NCI-H2227 treated with DMSO at 0.1 percent for 48 hours (cell line): ENCODE data around the gene NCAPD3.
A peak's percentile ranks its signal among the peaks of the same experiment; 100 is the strongest.
"Not testable (repeated sequence)": the region's sequence is repeated elsewhere in the genome, so short reads cannot be mapped to it uniquely, and the experiment has no call there.

Experiments used
- DNase-seq: peaks from one replicate; lab custom pipeline; 2025; lab: John Stamatoyannopoulos, UW

The NCAPD3 gene, protein sequence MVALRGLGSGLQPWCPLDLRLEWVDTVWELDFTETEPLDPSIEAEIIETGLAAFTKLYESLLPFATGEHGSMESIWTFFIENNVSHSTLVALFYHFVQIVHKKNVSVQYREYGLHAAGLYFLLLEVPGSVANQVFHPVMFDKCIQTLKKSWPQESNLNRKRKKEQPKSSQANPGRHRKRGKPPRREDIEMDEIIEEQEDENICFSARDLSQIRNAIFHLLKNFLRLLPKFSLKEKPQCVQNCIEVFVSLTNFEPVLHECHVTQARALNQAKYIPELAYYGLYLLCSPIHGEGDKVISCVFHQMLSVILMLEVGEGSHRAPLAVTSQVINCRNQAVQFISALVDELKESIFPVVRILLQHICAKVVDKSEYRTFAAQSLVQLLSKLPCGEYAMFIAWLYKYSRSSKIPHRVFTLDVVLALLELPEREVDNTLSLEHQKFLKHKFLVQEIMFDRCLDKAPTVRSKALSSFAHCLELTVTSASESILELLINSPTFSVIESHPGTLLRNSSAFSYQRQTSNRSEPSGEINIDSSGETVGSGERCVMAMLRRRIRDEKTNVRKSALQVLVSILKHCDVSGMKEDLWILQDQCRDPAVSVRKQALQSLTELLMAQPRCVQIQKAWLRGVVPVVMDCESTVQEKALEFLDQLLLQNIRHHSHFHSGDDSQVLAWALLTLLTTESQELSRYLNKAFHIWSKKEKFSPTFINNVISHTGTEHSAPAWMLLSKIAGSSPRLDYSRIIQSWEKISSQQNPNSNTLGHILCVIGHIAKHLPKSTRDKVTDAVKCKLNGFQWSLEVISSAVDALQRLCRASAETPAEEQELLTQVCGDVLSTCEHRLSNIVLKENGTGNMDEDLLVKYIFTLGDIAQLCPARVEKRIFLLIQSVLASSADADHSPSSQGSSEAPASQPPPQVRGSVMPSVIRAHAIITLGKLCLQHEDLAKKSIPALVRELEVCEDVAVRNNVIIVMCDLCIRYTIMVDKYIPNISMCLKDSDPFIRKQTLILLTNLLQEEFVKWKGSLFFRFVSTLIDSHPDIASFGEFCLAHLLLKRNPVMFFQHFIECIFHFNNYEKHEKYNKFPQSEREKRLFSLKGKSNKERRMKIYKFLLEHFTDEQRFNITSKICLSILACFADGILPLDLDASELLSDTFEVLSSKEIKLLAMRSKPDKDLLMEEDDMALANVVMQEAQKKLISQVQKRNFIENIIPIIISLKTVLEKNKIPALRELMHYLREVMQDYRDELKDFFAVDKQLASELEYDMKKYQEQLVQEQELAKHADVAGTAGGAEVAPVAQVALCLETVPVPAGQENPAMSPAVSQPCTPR (N-terminal part only)

DNA sequence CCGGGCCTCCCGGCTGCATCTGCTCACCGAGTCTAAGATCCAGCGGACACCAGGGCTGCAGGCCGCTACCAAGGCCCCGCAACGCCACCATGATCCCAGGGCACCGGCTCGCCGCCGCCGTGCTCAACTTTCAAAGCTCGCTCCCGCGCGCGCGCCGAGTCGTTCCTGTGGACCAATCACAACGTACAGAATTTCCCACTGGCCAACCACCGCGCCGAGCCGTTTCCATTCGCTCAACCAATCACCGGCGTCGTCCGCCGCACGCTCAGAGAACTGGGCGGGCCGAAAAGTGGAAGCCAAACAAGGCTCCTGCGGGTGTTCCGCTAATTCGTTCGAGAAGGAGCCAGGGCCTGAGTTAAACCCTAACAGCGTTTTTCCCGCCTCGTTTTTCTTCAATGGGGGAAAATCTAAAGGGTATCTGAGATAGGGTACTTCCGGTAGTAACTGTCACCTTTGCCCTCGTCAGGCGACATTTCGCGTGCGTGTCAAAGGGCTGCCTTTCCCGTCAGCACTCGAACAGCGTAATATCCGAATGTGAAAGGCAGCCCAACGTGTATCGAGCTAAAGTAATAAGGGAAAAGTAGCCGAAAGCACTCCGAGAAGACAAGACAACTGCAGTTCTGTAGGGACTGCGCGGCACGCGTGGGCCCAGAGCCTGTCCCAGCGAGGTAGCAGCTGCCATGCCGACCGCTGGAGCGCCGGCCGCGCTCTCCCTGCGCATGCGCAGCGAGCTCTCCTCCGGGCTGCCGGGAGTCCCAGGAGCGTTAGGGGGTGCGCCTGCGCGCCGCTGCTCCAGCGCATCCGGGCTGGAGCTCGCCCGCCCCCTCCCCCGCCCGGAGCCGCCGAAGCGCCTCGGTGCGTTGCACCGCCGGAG lies at the start of gene NCAPD3, which contains the start of gene VPS26B:
Gene NCAPD3, minus strand, starts transcription at position 132 of the 874 bp plus-strand sequence. Its CDS starts 41 bp downstream, at position 91.
Gene VPS26B, plus strand, starts transcription at position 836 of the 874 bp plus-strand sequence. CDS start 452 bp downstream, outside the sequence.
- peak; percentile 87 for DNase-seq

DNA sequence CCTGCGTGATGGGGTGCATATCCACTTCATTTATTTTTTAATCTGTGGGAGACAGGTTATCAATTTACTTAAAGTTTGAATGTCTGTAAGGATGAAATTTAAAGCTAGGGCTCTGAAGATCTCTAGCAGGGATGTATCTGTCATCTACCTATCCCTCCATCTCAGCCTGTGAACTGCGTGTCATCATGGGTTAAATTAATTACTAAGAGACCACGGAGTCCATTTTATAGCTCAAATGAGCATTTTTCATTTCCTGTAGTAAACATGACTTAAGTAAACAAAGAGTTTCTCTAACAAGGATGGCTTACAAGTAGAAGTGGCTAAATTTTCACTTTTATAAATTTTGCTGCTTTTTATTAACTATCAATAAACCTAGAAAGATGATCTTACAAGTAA lies 49.5 kb upstream of the NCAPD3 start:
- no peak for DNase-seq

DNA sequence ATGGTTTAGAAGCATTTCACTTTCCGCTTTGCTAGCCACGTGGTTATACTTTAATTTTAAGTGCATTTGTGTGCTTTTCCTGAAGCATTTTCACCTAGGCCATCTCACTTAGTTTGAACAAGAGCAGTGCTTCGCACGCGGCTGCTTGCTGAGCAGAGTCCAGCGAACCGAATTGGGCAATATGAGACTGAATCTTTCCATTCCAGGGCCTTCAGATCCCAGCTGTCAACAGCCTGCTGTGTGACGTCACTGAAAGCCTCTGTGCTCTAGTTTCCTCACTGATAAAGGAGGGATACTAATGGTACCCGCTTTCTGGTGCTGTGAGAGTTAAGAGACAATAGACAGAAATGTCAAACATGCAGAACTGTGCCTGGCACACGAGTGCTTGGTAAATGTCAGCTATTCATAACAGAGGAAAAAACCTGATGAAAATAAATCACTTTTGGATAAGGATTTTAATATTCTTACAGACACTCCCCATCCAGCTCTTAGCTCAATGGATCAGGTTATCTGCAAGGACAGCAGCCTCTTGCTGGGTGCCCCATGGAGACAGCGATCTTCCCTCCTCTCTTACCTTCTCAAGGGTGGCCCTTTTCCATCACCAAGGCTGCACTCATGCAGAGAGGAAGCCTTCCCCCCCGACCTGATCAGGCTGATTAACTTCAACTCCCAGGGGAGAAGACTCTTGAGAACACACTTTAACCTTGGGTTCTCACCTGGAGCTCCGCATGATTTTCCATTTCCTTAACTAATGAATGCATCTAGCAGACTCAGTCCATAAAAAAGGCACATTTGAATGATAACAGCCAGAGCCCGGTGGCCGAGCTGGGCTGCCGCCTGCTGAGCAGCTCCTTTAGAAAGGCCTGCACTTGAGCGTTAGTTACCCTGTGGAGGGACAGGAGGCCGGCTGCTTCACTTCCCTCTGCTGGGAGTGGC lies 48.9 kb upstream of the NCAPD3 start:
- no peak for DNase-seq

DNA sequence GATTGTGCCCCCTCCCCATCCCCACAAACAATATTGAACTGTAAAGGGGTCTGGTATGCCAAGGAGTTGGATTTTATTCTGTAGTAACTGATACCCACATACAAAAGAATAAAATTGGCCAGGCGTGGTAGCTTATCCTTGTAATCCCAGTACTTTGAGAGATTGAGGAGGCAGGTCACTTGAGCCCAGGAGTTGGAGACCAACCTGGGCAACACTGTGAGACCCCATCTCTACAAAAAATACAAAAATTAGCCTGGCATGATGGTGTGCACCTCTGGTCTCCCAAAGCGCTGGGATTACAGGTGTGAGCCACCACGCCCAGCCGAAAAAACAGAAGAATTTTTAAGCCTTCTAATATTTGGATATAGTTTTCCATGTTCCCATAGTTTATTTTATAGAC lies 48.2 kb upstream of the NCAPD3 start:
- no peak for DNase-seq

DNA sequence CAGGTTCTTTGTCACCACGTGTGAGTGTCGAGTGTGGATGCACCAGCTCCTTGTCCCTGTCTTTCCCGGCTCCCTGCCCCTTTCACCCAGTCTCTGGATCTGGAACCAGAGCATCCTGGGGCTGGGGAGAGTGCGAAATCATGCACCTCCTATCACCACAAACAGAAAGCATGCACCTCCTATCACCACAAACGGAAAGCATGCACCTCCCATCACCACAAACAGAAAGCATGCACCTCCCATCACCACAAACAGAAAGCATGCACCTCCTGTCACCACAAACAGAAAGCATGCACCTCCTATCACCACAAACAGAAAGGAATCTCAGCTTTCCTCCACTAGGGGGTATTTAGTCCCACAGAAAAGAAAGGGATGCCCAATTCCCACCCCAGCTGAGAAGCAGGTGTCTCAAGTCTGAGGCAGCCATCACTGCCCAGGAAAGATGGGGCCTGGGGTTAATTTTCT lies 46.5 kb upstream of the NCAPD3 start:
- peak; percentile 2 for DNase-seq

DNA sequence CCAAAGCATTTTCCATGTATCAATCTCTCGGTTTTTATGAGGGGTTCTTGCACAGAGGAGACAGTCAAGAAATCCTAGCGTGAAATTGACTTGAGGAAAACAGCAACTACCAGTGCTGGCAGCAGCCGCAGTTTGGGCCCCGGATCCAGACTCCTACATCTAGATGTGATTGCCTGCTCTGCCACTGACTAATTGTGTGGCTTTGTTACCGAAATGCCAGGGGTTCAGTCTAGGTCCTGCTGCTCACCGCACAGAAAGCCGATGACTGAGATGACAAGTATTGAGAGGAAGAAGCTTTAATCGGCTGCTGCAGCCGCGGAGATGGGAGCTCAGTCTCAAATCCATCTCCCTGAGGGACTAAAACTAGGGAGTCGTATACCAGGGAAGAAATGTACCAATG lies 44.2 kb upstream of the NCAPD3 start:
- no peak for DNase-seq

GRCh38 chr11:134267461-134267860 lies 43.7 kb upstream of the NCAPD3 start:
- no peak for DNase-seq

GRCh38 chr11:134266841-134267251 lies 43.1 kb upstream of the NCAPD3 start:
- no peak for DNase-seq

DNA sequence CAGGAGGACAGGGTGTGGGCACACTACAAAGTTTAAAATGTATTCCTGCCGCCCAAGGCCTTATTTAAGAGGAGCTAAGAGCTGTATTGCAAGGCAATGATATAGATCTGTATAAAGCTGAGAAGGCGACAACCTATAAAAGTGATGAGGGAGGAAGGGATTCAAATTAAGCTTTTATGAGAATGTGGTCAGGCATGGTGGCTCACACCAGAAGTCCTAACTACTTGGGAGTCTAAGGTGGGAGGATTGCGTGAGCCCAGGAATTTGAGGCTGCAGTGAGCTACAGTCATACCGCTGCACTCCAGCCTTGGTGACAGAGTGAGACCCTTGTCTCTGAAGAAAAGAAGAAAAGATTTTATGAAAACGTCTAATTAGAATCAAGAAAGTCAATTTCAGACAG lies 42.7 kb upstream of the NCAPD3 start:
- DNase-seq = no peak

DNA sequence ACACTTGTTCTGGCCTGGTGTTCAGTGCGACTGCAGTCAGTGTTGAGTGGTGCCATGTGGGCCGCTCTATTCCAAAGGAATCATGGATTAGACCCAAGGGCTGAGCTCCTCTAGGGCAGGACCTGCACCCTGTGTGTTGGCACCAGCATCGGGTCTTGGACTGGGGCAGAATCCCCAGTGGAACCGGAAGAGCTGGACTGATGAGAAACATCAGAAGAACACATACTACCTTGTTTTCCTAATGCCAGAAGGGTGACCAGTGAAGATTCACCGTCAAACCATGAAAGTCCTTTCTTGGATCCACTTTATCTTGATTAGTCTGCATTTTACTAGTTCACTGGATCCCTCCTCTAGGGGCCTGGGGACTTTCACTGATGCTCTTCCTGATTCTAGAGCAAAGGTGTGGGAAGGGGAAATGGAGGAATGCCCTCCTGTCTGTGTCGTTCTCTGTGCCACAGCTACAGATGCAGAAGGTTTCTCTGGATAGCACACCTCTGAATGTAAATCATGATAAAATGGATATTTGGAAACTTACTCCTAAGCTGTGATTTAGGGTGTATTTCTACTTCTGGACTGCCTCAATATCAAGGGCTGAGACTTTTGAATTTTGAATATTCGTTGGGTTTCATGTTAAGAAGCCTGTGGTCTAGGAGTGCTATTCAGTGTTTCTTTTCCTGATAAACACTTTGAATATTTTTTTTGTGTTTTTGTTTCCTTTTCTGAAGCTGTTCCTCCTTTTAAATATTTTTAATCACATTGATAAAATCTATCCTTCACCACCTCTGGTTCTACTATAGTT lies 41.4 kb upstream of the NCAPD3 start:
- DNase-seq = no peak

GRCh38 chr11:134261626-134262488 lies 38.1 kb upstream of the NCAPD3 start:
- DNase-seq = no peak

GRCh38 chr11:134260983-134261382 lies 37.2 kb upstream of the NCAPD3 start:
- DNase-seq = no peak

GRCh38 chr11:134260503-134260902 lies 36.7 kb upstream of the NCAPD3 start:
- no peak for DNase-seq

GRCh38 chr11:134258577-134258976 lies 34.8 kb upstream of the NCAPD3 start:
- DNase-seq = no peak

GRCh38 chr11:134257101-134257500 lies 33.3 kb upstream of the NCAPD3 start:
- DNase-seq = no peak

DNA sequence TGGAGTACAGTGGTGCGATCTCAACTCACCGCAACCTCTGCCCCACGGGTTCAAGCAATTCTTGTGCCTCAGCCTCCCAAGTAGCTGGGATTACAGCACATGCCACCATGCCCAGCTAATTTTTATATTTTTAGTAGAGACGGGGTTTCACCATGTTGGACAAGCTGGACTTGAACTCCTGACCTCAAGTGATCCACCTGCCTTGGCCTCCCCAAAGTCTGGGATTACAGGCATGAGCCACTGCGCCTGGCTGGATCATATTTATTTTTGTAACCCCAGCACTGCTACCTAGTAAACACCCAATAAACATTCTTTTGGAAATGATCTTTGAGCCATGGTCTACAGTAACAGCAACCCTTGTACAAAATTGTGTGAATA lies 31.4 kb upstream of the NCAPD3 start:
- not testable (repeated sequence) for DNase-seq

GRCh38 chr11:134254433-134255183 lies 30.8 kb upstream of the NCAPD3 start:
- no peak for DNase-seq
